ENCODE data around the gene THRSP. TPM values are rescaled to one million over a fixed set of nuclear protein-coding genes. Genes with fewer than 3 reads are reported as not detected.
"Not testable (repeated sequence)": the region's sequence is repeated elsewhere in the genome, so short reads cannot be mapped to it uniquely, and the experiment has no call there.

The THRSP gene
- total RNA-seq, 2 experiments from 2014 or later: not detected

- intact Hi-C loops (cut with DNase I, micrococcal nuclease): no loop called here
- no peaks in the 10 kb centered on the region for H3K36me3 ChIP-seq (ENCODE audit: insufficient read depth, low read length)
- no peak overlapping the region for H3K27ac ChIP-seq (ENCODE audit: low read depth in 1 of 2, low read length in 2 of 2)
- peaks cover 9% of the 10 kb centered on the region for H3K4me1 ChIP-seq (ENCODE audit: insufficient read depth, low read length)
- H3K4me3 Mint-ChIP-seq: no peak overlapping the region
- no peak overlapping the region for H3K4me3 ChIP-seq (ENCODE audit: low read length)
- no peaks in the 10 kb centered on the region for H3K9me3 Mint-ChIP-seq
- no peaks in the 10 kb centered on the region for H3K27me3 Mint-ChIP-seq
- no peaks in the 10 kb centered on the region for H3K27me3 ChIP-seq (ENCODE audit: control insufficient read depth in 1 of 2, insufficient read depth in 2 of 2, low read length in 2 of 2)
- POLR2A ChIA-PET: no interaction called here
- no peaks in the 10 kb centered on the region for H3K36me3 Mint-ChIP-seq (ENCODE audit: low read depth)
- no peak for DNase-seq
- peaks cover 18% of the 10 kb centered on the region for H3K4me1 Mint-ChIP-seq (ENCODE audit: low read depth)
- CTCF ChIA-PET: no interaction called here
- no peak for ATAC-seq (ENCODE audit: poor library complexity)
- TF ChIP-seq, protein P1, sequence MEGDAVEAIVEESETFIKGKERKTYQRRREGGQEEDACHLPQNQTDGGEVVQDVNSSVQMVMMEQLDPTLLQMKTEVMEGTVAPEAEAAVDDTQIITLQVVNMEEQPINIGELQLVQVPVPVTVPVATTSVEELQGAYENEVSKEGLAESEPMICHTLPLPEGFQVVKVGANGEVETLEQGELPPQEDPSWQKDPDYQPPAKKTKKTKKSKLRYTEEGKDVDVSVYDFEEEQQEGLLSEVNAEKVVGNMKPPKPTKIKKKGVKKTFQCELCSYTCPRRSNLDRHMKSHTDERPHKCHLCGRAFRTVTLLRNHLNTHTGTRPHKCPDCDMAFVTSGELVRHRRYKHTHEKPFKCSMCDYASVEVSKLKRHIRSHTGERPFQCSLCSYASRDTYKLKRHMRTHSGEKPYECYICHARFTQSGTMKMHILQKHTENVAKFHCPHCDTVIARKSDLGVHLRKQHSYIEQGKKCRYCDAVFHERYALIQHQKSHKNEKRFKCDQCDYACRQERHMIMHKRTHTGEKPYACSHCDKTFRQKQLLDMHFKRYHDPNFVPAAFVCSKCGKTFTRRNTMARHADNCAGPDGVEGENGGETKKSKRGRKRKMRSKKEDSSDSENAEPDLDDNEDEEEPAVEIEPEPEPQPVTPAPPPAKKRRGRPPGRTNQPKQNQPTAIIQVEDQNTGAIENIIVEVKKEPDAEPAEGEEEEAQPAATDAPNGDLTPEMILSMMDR (IDR thresholded peaks at IDR 0.05): no peak
- H3K9me3 ChIP-seq (ENCODE audit: control insufficient read depth in 1 of 2, insufficient read depth in 1 of 2, low read length in 2 of 2): no peaks in the 10 kb centered on the region
- no peak overlapping the region for H3K27ac Mint-ChIP-seq
Observed at GRCh38 chr11:78040691-78041379, 22.8 kb upstream of the THRSP start.

GRCh38 chr11:78041380-78041719, 22.3 kb upstream of the THRSP start:
- ATAC-seq (ENCODE audit: poor library complexity); H3K27ac ChIP-seq (ENCODE audit: low read depth in 1 of 2, low read length in 2 of 2); intact Hi-C loops (cut with DNase I, micrococcal nuclease); CTCF ChIA-PET; H3K27me3 ChIP-seq (ENCODE audit: control insufficient read depth in 1 of 2, insufficient read depth in 2 of 2, low read length in 2 of 2); DNase-seq; H3K36me3 ChIP-seq (ENCODE audit: insufficient read depth, low read length); H3K27me3 Mint-ChIP-seq; H3K36me3 Mint-ChIP-seq (ENCODE audit: low read depth); H3K4me3 Mint-ChIP-seq; H3K9me3 Mint-ChIP-seq; POLR2A ChIA-PET; H3K9me3 ChIP-seq (ENCODE audit: control insufficient read depth in 1 of 2, insufficient read depth in 1 of 2, low read length in 2 of 2); H3K4me3 ChIP-seq (ENCODE audit: low read length); H3K27ac Mint-ChIP-seq: not testable (repeated sequence)
- peaks cover 21% of the 10 kb centered on the region for H3K4me1 Mint-ChIP-seq (ENCODE audit: low read depth)
- H3K4me1 ChIP-seq (ENCODE audit: insufficient read depth, low read length): peaks cover 15% of the 10 kb centered on the region

DNA sequence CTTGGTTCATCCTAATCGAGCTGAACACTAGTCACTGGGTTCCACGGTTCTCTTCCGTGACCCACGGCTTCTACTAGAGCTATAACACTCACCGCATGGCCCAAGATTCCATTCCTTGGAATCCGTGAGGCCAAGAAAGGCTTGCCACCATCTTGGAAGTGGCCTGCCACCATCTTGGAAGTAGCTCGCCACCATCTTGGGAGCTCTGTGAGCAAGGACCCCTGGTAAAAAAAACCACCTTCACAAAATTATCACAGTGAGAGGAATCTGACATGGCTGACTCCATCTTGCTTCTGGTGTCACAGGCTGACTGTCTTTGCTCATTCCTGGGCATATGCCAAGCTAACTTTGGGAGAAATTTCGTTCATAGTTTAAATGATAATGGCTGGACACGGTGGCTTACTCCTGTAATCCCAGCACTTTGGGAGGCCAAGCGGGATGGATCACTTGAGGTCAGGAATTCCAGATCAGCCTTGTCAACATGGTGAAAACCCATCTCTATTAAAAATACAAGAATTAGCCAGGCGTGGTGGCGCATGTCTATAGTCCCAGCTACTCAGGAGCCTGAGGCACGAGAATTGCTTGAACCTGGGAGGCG, 21.7 kb upstream of the THRSP start:
- Histone ChIP-seq H3K9me3 (ENCODE audit: control insufficient read depth in 1 of 2, insufficient read depth in 1 of 2, low read length in 2 of 2) (no peaks in the 10 kb centered on the region), H3K4me3 (ENCODE audit: low read length) (no peak overlapping the region), H3K27me3 (ENCODE audit: control insufficient read depth in 1 of 2, insufficient read depth in 2 of 2, low read length in 2 of 2) (no peaks in the 10 kb centered on the region), H3K27ac (ENCODE audit: low read depth in 1 of 2, low read length in 2 of 2) (no peak overlapping the region), H3K36me3 (ENCODE audit: insufficient read depth, low read length) (no peaks in the 10 kb centered on the region), H3K4me1 (ENCODE audit: insufficient read depth, low read length) (peaks cover 16% of the 10 kb centered on the region)
- Mint-ChIP-seq H3K9me3 (no peaks in the 10 kb centered on the region), H3K36me3 (ENCODE audit: low read depth) (no peaks in the 10 kb centered on the region), H3K4me3 (no peak overlapping the region), H3K27me3 (no peaks in the 10 kb centered on the region), H3K27ac (no peak overlapping the region), H3K4me1 (ENCODE audit: low read depth) (peaks cover 21% of the 10 kb centered on the region)
- ChIA-PET CTCF (no interaction called here), POLR2A (no interaction called here)
- ATAC-seq (ENCODE audit: poor library complexity) (no peak), DNase-seq (no peak)
- intact Hi-C loops (cut with DNase I, micrococcal nuclease): no loop called here
- TF ChIP-seq, protein P1 (IDR thresholded peaks at IDR 0.05): no peak

Data from CD4-positive, alpha-beta T cell (primary cell).